CD4-positive, alpha-beta T cell treated with Interleukin-17A for 1 hour (primary cell): ENCODE measurements around the gene NRXN3.

Source experiments
- DNase-seq: peaks from one replicate; pipeline ENCODE4 v3.0.0-alpha.2; 2020

The NRXN3 gene

GRCh38 chr14:78248501-78249090 is 78.4 kb downstream of the NRXN3 start:
- DNase-seq: no peak

DNA sequence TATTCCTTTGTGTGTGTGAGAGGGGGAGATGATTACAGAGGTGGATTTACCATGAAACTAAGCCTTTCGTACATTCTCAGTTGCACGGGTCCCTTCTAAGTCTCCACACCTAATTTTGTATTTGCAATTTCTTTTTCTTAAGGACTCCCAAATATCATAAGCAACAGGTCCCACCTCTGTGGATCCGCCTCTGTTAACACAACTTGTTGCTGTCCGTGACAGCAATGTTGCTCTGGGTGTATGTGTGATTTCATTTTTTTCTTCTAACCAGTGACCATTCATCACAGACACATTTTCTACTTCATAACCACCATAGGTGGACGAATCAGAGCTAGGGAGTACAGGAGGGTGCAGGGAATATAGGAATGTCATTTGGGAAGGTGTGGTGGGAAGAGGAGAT is 81.1 kb downstream of the NRXN3 start:
- DNase-seq: no peak

DNA sequence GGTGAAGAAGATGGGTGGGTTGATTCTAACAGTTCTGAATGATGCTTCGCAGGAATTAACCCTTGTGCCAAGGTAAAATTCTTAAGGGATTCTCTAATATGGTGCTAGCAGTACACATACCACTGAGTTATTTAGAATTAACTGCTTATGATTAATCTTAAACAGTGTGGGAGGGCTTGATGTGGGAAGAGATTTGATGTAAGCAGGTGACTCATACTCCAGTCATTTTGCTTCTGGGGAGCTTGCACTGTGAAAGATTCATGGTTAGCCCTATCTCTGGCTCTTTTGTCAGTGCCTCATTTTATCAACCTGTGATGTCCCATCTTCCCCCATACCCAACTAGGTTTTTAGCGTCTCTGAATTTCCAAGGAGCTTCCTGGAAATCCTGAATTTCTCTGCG is 83.8 kb downstream of the NRXN3 start:
- DNase-seq: no peak

DNA sequence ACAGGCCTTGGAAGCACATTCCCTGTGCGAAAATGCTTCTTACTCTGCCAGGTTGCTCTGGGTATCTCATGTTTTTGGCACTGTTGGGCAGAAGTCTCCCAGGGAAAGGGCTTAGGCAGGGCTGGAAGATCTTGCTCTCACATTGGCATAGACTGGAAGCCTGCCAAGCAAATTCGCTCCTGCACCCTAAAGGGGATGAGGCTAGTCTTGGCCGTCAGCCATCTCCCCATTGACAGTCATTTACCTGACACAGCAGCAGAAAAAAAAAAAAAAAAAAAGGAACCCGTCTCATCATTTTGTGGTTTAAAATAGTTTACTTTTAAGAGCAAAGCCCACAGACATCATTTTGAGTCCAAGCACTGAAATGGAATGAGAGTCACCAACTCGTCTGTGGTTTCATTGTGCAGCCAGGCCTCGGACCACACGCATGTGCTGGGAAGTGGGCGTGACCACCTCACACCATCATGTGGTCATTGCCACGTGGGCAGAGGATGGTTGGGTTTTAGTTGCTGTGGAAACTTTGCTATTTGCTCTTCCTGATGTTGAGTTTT is 84.8 kb downstream of the NRXN3 start:
- no peak for DNase-seq

- DNase-seq: no peak
These were observed 89.7 kb downstream of the NRXN3 start for GRCh38 chr14:78259831-78260230.

- no peak for DNase-seq
These were observed 108.5 kb downstream of the NRXN3 start for GRCh38 chr14:78278464-78279250.

DNA sequence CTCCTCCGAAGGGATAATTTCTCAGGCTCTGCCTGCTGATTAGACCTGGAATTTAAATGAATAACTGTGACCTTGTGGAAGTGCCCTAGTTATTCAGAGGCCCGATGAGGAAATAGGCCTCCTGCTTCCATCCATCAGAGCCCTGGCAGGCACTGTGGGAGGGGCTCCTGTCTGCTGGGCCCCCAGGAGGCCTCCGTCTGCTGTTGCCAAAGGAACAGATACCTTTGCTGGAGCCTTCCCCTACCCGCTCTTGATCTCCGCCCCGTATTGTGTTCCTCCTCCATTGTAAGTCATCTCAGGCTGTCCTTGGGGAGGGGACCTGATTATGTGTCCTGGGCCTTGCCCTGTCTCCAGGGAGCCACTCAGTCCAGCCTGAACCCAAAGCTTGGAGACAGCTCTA is 112.3 kb downstream of the NRXN3 start:
- DNase-seq: no peak

GRCh38 chr14:78286210-78286609 is 116.0 kb downstream of the NRXN3 start:
- DNase-seq: no peak

DNA sequence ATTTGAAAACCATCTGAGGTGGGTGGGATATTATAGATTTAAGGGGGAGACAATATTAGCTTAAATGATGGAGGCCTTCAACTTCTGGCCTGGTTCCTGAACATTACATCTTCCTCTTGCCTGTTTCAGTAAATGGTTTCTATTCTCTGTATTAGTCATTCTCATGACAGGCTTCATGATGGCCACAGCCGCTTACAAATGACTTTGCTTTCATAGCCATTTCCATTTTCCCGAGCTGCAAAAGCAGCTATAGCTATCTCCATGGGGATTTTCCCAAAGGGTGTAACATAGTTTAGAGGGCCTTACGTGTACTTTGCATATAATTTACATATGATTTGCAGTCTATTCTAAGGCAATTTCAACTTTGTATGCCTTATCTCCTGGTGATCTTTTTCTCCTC is 121.8 kb downstream of the NRXN3 start:
- DNase-seq: no peak

- DNase-seq: no peak
These were observed 127.7 kb downstream of the NRXN3 start for GRCh38 chr14:78297858-78298257.

- DNase-seq: no peak
These were observed 128.1 kb downstream of the NRXN3 start for GRCh38 chr14:78298298-78298697.

- no peak for DNase-seq
These were observed 132.7 kb downstream of the NRXN3 start for GRCh38 chr14:78302841-78303240.

DNA sequence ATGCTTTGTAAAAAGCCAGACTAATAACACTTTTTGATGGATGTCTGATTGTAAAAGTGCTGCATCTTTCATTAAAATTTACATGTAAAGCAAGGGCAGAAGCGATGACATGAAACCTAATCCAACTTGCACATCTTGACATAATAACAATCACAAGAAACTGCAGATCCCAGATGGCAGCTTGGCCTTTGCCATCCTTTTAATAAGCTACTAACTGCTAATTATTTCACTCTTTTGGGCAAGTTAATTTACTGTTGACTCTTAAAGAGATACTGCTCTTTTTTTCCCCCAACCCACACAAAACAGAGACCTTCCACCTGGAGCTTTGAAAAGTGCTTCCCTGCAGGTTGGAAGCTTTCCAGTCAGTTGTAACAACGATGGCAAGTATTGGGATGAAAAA is 137.5 kb downstream of the NRXN3 start:
- no peak for DNase-seq

GRCh38 chr14:78308079-78308478 is 137.9 kb downstream of the NRXN3 start:
- DNase-seq: no peak

DNA sequence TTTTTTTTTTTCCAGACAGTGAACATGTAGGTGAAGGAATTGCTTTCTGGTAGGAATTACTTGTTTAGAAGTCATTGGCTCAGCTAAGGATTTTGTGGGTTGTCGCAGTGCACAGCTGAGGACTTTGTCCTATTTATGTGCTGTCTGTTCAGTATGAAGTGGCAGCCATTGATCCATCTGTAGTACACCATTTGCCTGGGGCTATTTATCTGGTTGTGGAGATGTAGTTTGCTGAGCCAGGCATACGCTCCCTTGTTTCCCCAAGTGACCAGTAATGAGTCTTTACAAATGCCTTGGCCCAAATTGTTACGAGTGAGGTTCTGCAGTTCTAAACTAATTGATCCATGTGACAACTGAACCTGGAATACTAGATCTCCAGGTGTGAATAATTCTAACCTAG is 140.1 kb downstream of the NRXN3 start:
- DNase-seq: no peak

- DNase-seq: no peak
These were observed 143.3 kb downstream of the NRXN3 start for GRCh38 chr14:78313499-78313898.

- no peak for DNase-seq
These were observed 144.3 kb downstream of the NRXN3 start for GRCh38 chr14:78314484-78314883.

GRCh38 chr14:78316052-78316451 is 145.9 kb downstream of the NRXN3 start:
- no peak for DNase-seq

- no peak for DNase-seq
These were observed 146.6 kb downstream of the NRXN3 start for GRCh38 chr14:78316786-78317185.

GRCh38 chr14:78319406-78319805 is 149.2 kb downstream of the NRXN3 start:
- DNase-seq: no peak

DNA sequence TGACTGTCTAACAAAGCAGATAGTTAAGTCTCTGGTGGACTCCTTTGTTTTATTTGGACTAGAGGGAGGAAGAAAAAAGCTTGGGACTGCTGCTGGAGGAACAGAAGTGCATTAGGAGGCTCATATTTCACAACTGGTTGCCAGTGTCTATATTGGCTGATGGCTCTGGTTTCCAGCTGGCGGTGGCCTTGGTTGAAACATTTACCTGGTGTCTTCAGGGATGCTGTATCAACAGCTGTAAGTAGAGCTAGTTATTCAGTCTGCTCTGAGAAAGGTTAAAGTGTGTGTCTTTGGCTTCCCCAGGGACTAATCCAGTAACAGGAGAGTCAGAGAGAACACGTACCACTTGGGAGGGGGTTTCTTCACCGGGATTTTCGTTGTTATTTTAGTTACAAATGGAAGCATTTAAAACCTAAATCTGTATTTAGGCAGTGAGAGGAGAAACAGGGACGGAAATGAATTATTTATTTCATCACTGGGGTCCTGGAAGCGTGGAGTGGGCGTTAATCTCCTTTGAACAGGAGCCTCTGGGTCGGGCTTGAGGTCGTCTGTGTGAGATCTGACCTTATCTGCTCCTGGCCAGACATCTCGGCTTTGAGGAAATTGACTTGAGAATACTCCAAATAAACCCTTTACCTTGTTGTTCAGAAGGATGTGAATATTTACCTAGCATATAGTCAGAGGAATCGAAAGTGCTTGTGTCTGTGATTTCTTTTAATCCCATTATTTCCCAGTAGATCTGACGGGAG is 149.9 kb downstream of the NRXN3 start:
- DNase-seq: no peak

GRCh38 chr14:78324353-78324752 is 154.2 kb downstream of the NRXN3 start:
- DNase-seq: no peak

DNA sequence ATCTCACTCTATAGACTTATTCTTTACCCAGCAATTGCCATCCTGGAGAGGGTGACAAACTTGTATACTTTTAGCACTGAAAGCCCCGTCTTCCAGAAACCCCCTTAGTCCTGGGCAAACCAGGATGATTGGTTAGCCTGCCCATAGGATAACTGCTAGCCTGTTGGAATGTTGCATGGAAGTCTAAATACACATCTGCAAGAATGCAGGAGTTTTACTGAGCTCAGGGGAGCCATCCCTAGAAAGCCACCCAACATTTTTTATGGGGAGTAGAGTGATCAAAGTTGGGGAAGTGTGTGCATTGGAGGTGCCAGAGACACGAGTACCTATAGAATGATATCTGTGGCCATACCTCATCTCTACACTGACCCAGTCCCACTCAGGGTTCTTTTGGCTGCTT is 155.7 kb downstream of the NRXN3 start:
- DNase-seq: no peak
